ENCODE measurements around the gene CAMSAP1. TPM values are rescaled to one million over a fixed set of nuclear protein-coding genes. Genes with fewer than 3 reads are reported as not detected.

Gene CAMSAP1
- total RNA-seq, 1 experiment from 2014 or later, result 52.7 TPM

DNA sequence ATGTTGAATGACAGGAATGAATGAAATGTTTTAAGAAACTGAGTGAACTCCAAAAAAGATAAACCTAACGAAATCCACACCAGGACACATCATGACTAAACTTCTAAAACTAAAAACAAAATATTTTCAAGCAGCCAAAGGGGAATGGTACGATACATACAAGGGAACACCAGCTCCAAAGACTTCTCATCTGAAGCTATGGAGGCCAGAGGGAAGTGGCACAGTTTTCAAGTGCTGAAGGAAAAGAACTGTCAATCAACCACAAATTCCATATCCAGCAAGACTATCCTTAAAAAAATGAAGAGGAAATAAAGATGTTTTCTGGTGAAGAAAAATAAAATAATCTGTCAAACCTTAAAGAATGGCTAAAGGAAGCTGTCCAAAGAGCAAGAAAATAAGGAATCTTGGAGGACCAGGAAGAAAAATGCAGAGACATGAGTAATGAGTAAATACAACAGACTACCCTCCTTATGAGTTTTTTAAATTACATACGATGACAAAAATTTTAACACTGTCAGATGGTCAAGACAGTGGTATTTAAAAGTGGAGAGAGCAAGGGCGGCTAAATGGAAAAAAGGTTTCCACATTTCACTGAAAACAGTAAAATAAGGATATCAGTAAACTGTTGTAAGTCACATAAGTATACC lies 12.0 kb downstream of the CAMSAP1 start:
- no peaks in the 10 kb centered on the region for H3K27me3 Mint-ChIP-seq (ENCODE audit: low read depth)
- no peak overlapping the region for H2BK15ac ChIP-seq (ENCODE audit: low read depth, low read length)
- H3K36me3 Mint-ChIP-seq (ENCODE audit: insufficient read depth in 1 of 3, low read depth in 3 of 3), result peaks cover 27 to 44% (median 32%) of the 10 kb centered on the region in 3 experiments

More for the DNA sequence above, 12.0 kb downstream of the CAMSAP1 start:
- H2BK12ac ChIP-seq (ENCODE audit: insufficient read length, low read depth, low read length), result no peak overlapping the region
- no peaks in the 10 kb centered on the region for H3K23me2 ChIP-seq (ENCODE audit: insufficient read length, low read depth, low read length, poor library complexity, severe bottlenecking)
- H3K18ac ChIP-seq (ENCODE audit: insufficient read length, low read depth, low read length), result no peak overlapping the region
- no peak overlapping the region for H3K27ac ChIP-seq (ENCODE audit: insufficient read length, low read depth, low read length)
- H2AFZ ChIP-seq (ENCODE audit: low read length), result no peak overlapping the region
- no peak overlapping the region for H3K4ac ChIP-seq (ENCODE audit: low read depth, low read length)
- H4K91ac ChIP-seq (ENCODE audit: insufficient read length, low read depth, low read length), result no peak overlapping the region
- H3K79me1 ChIP-seq (ENCODE audit: insufficient read depth, low read depth, low read length, poor library complexity, severe bottlenecking), result peaks cover 9% of the 10 kb centered on the region
- H3K9ac ChIP-seq (ENCODE audit: extremely low read depth, insufficient read length, low read length), result no peak overlapping the region
- no peak overlapping the region for H2BK20ac ChIP-seq (ENCODE audit: low read depth, low read length, poor library complexity, severe bottlenecking)
- H3K4me2 ChIP-seq (ENCODE audit: insufficient read depth, insufficient read length, low read length), result no peak overlapping the region
- H3T11ph ChIP-seq (ENCODE audit: low read length), result no peak overlapping the region
- no peak overlapping the region for H3K14ac ChIP-seq (ENCODE audit: insufficient read depth, low read length)
- H3K79me2 ChIP-seq (ENCODE audit: insufficient read depth, low read length), result peaks cover 77% of the 10 kb centered on the region
- H4K5ac ChIP-seq (ENCODE audit: insufficient read length, low read depth, low read length), result no peak overlapping the region
- H3K9me3 ChIP-seq (ENCODE audit: control insufficient read depth, low read depth, low read length), result no peaks in the 10 kb centered on the region
- peaks cover 16 to 18% of the 10 kb centered on the region in 2 experiments for H3K9me3 Mint-ChIP-seq
- no peak overlapping the region for H2AK5ac ChIP-seq (ENCODE audit: insufficient read length, low read length)
- no peak overlapping the region for H3K23ac ChIP-seq (ENCODE audit: insufficient read length, low read depth, low read length)
- no peaks in the 10 kb centered on the region for H3K27me3 ChIP-seq (ENCODE audit: insufficient read depth, low read length)
- H4K20me1 ChIP-seq (ENCODE audit: control insufficient read depth, insufficient read depth, insufficient read length), result peaks cover 6% of the 10 kb centered on the region
- no CpG with 5 or more reads among the region's 4 CpGs for WGBS (ENCODE audit: extremely low coverage, insufficient read length, low lambda C conversion rate)
- H2BK120ac ChIP-seq (ENCODE audit: low read depth, low read length, poor library complexity, severe bottlenecking), result no peak overlapping the region
- no peak overlapping the region for H3K4me3 Mint-ChIP-seq
- peaks cover 3% of the 10 kb centered on the region; the same call in 1 of the 2 replicates for H3K4me1 ChIP-seq (ENCODE audit: insufficient read depth, low read length)
- DNase-seq, result no peak
- H3K56ac ChIP-seq (ENCODE audit: insufficient read length, low read depth, low read length), result no peak overlapping the region
- no peak overlapping the region for H3K27ac Mint-ChIP-seq
- H4K8ac ChIP-seq (replicated peaks; ENCODE audit: insufficient read length, low read depth, low read length), result no peak overlapping the region
- peaks cover 47 to 53% of the 10 kb centered on the region in 2 experiments for H3K4me1 Mint-ChIP-seq
- TF ChIP-seq, protein P1, sequence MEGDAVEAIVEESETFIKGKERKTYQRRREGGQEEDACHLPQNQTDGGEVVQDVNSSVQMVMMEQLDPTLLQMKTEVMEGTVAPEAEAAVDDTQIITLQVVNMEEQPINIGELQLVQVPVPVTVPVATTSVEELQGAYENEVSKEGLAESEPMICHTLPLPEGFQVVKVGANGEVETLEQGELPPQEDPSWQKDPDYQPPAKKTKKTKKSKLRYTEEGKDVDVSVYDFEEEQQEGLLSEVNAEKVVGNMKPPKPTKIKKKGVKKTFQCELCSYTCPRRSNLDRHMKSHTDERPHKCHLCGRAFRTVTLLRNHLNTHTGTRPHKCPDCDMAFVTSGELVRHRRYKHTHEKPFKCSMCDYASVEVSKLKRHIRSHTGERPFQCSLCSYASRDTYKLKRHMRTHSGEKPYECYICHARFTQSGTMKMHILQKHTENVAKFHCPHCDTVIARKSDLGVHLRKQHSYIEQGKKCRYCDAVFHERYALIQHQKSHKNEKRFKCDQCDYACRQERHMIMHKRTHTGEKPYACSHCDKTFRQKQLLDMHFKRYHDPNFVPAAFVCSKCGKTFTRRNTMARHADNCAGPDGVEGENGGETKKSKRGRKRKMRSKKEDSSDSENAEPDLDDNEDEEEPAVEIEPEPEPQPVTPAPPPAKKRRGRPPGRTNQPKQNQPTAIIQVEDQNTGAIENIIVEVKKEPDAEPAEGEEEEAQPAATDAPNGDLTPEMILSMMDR (conservative IDR thresholded peaks at IDR 0.05), result no peak
- no peak overlapping the region for H2BK5ac ChIP-seq (ENCODE audit: insufficient read length, low read length)

All from H9 (cell line).